Vagina (tissue), 2 donors: ENCODE results near the gene CCDC127. TPM values are rescaled to one million over a fixed set of nuclear protein-coding genes. Genes with fewer than 3 reads are reported as not detected.
"Not testable (repeated sequence)": the region's sequence is repeated elsewhere in the genome, so short reads cannot be mapped to it uniquely, and the experiment has no call there.

ENCODE experiments used
- DNase-seq, 2 donors: peaks; one replicate each; pipeline ENCODE4 v3.0.0-alpha.2; 2017; ENCODE audit errors: extremely low spot score in 2 of 2
- H3K27ac ChIP-seq: fragments of 200-600 bp; sonication (generic); one replicate; pipeline ENCODE4 v1.5.1; 2019
- H3K27me3 ChIP-seq: fragments of 200-600 bp; sonication (generic); one replicate; pipeline ENCODE4 v1.5.1; 2019
- H3K36me3 ChIP-seq, 2 donors: fragments of 200-600 bp; sonication (generic); one replicate each; pipeline ENCODE4 v1.5.1; 2017 to 2019
- H3K4me1 ChIP-seq: fragments of 200-600 bp; sonication (generic); one replicate; pipeline ENCODE4 v1.5.1; 2019
- H3K4me3 ChIP-seq, 2 donors: fragments of 200-600 bp; sonication (generic); 1 replicate in 1 of 2; 2 replicates in 1 of 2; pipeline ENCODE4 v1.5.1; 2016 to 2019
- H3K9me3 ChIP-seq: fragments of 200-600 bp; sonication (generic); one replicate; pipeline ENCODE4 v1.5.1; 2019
- POLR2A ChIP-seq, 2 donors: fragments of 450-650 bp; IDR thresholded peaks; one replicate each; pipeline ENCODE4 v1.6.1; 2017; ENCODE audit warnings: antibody characterized with exemption in 2 of 2, mild to moderate bottlenecking in 2 of 2, moderate library complexity in 2 of 2
- POLR2AphosphoS5 ChIP-seq, 2 donors: sonication (generic); formaldehyde crosslinking; IDR thresholded peaks; one replicate each; pipeline ENCODE4 v1.9.0; 2017; ENCODE audit warnings: antibody characterized with exemption in 2 of 2, mild to moderate bottlenecking in 2 of 2, low read depth in 1 of 2; ENCODE audit not compliant: insufficient read depth in 1 of 2
- intact Hi-C: fragments of 100-400 bp; cut with DNase I; formaldehyde crosslinking; loops from one replicate; pipeline ENCODE4 v1.15.1; 2023
- total RNA-seq: library from RNA; depleted of rRNA; stranded (reverse); fragments of >200 nt; gene quantifications from one replicate; pipeline ENCODE4 v1.2.3, GENCODE V29; 2016
- TF ChIP-seq, protein P1 (sequence below), 3 experiments: fragments of 450-650 bp in 2 of 3; fragments of 200-600 bp in 1 of 3; sonication (generic) in 1 of 3; IDR thresholded peaks; one replicate each; pipeline ENCODE4 v1.5.1; 2017 to 2019; ENCODE audit warnings: antibody characterized with exemption in 3 of 3, mild to moderate bottlenecking in 2 of 3, moderate library complexity in 2 of 3

The CCDC127 gene
- total RNA-seq, 1 donor from 2014 or later, result 4.2 TPM

DNA sequence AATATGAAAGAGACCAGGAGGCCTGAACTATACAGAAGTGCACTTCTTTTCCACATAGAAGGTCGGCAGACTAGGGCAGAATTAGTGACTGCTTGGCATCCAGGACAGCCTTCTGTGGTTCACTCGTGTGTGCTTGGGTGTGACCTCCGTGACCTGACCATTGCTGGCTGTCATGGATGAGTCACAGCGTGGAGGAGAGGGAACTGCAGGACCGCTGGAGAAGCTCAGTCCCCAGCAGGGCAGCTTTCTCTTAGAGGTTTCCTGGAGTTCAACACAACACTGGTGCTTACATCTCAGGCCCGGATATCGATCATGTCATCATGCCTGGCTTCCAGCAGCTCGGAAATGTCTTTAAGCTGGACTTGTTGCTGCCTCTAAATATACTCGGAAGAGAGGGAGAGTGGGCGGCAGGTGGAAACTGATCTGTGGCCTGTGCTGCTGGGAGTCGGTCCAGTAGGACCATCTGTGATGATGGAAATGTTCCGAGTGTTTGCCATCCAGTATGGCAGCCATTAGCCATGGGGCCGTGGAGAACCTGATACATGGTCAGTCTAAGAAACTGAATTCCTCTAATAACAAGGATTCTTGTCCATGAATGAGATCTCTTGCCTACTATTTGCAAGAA is 23.2 kb upstream of the CCDC127 start:
- intact Hi-C loops, result loop anchor here (5.0 kb wide), 1 partner anchor 1836 kb away; no protein-coding TSS in a partner anchor
- H3K36me3 ChIP-seq, result peaks cover 0 to 58% of the 10 kb centered on the region in 2 donors
- not testable (repeated sequence) for H3K27me3 ChIP-seq, DNase-seq, H3K4me3 ChIP-seq, H3K27ac ChIP-seq, H3K4me1 ChIP-seq, H3K9me3 ChIP-seq

DNA sequence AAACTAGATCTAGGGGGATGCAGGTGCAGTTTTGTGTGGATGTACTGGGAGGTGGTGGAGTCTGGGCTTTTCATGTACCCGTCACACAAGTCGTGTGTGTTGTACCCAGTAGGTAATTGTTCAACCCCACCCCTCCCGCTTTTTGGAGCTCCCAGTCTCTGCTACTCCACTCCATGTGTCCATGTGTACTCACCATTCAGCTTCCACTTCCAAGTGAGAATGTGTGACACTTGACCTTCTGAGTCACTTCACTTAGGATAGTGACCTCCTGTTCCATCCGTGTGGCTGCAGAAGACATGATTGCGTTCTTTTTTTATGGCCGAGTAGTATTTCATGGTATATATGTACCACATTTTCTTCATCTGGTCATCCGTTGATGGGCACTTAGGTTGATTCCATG is 22.6 kb upstream of the CCDC127 start:
- not testable (repeated sequence) for DNase-seq, H3K27ac ChIP-seq, H3K9me3 ChIP-seq, H3K4me3 ChIP-seq, H3K27me3 ChIP-seq, H3K4me1 ChIP-seq
- intact Hi-C loops, result loop anchor here (5.0 kb wide), 1 partner anchor 1837 kb away; no protein-coding TSS in a partner anchor
- peaks cover 0 to 60% of the 10 kb centered on the region in 2 donors for H3K36me3 ChIP-seq

DNA sequence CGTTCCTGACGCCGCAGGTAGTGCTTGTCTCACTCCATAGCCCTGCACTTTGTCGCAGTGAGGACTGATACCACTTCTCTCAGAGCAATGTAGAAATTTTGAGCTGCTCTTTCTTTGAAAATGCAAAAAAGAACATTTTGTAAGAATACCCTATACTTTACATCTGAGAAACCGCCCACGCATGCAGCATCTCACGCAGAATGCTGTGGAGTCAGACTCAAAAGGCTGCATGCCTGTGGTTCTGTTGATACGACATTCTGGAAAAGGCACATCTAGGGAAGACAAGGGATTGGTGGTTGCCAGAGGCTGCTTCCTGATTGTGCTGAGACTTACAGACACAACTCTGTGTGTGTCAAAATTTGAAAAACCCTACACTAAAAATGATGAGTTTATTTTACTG is 20.0 kb upstream of the CCDC127 start:
- H3K27me3 ChIP-seq, DNase-seq, intact Hi-C loops, H3K4me3 ChIP-seq, H3K9me3 ChIP-seq, H3K27ac ChIP-seq, H3K4me1 ChIP-seq: not testable (repeated sequence)
- peaks cover 0 to 77% of the 10 kb centered on the region in 2 donors for H3K36me3 ChIP-seq

DNA sequence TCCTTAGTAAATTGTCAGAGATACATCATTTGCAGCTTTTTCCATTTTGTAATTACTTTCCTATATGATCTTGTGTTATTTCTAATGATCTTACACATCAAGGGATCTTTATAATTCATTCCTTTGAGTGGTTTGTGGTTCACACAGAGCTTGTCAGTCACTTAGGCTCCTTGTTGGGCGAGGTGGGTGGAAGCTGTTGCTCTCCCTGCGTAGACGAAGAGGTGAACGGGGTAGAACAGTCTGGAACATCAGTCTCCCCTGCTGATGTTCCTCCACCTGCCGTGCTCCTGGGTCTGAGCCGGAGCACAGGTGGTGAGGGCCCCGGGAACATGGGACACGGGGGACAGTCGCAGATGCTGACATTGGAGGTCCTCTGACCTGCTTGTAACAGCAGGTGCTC is 17.6 kb upstream of the CCDC127 start:
- H3K36me3 ChIP-seq, result peaks cover 0 to 71% of the 10 kb centered on the region in 2 donors

DNA sequence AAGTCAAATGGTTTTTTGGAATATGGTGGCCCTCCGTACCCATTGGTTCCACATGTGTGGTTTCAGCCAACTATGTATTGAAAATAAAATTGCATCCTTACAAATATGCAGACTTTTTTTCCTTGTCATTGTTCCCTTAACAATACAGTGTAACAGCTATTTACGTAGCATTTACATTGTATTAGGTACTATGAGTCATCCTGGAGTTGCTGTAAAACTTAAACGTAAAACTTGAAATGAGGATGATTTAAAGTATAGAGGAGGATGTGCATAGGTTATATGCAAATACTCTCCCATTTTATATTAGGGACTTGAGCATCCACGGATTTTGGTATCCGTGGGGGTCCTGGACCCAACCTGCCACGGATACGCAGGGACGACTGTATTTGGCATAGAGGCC is 16.5 kb upstream of the CCDC127 start:
- DNase-seq, result no peak
- H3K27ac ChIP-seq, result no peak overlapping the region
- H3K27me3 ChIP-seq, result no peaks in the 10 kb centered on the region
- H3K9me3 ChIP-seq, result no peaks in the 10 kb centered on the region
- TF ChIP-seq POLR2A (IDR thresholded peaks at IDR 0.05), result no peak
- no peak for TF ChIP-seq POLR2AphosphoS5 (IDR thresholded peaks at IDR 0.05; ENCODE audit: insufficient read depth in 1 of 2, low read depth in 1 of 2)
- TF ChIP-seq, protein P1, sequence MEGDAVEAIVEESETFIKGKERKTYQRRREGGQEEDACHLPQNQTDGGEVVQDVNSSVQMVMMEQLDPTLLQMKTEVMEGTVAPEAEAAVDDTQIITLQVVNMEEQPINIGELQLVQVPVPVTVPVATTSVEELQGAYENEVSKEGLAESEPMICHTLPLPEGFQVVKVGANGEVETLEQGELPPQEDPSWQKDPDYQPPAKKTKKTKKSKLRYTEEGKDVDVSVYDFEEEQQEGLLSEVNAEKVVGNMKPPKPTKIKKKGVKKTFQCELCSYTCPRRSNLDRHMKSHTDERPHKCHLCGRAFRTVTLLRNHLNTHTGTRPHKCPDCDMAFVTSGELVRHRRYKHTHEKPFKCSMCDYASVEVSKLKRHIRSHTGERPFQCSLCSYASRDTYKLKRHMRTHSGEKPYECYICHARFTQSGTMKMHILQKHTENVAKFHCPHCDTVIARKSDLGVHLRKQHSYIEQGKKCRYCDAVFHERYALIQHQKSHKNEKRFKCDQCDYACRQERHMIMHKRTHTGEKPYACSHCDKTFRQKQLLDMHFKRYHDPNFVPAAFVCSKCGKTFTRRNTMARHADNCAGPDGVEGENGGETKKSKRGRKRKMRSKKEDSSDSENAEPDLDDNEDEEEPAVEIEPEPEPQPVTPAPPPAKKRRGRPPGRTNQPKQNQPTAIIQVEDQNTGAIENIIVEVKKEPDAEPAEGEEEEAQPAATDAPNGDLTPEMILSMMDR (IDR thresholded peaks at IDR 0.05), result no peak
- intact Hi-C loops, result no loop called here
- no peaks in the 10 kb centered on the region for H3K4me1 ChIP-seq
- peaks cover 0 to 69% of the 10 kb centered on the region in 2 donors for H3K36me3 ChIP-seq
- no peak overlapping the region for H3K4me3 ChIP-seq

More for the DNA sequence above, 17.6 kb upstream of the CCDC127 start:
- H3K4me1 ChIP-seq, H3K9me3 ChIP-seq, H3K27ac ChIP-seq, intact Hi-C loops, H3K27me3 ChIP-seq, H3K4me3 ChIP-seq, DNase-seq: not testable (repeated sequence)

DNA sequence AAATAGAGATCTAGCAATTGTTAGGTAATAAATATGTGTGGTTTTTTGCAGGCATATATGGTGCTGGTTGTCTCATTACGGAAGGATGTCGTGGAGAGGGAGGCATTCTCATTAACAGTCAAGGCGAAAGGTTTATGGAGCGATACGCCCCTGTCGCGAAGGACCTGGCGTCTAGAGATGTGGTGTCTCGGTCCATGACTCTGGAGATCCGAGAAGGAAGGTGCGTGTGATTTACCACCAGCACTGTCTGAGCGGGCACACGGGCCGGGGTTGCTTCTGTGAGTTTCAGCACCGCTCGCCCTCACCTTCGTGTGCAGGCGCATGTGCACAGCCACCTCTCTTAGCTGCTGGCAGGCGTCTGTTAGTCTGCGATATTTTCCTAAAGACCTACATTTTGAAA is 15.5 kb upstream of the CCDC127 start:
- intact Hi-C loops, H3K27ac ChIP-seq, H3K27me3 ChIP-seq, H3K4me1 ChIP-seq, H3K4me3 ChIP-seq, DNase-seq, H3K9me3 ChIP-seq: not testable (repeated sequence)
- H3K36me3 ChIP-seq, result peaks cover 0 to 76% of the 10 kb centered on the region in 2 donors

DNA sequence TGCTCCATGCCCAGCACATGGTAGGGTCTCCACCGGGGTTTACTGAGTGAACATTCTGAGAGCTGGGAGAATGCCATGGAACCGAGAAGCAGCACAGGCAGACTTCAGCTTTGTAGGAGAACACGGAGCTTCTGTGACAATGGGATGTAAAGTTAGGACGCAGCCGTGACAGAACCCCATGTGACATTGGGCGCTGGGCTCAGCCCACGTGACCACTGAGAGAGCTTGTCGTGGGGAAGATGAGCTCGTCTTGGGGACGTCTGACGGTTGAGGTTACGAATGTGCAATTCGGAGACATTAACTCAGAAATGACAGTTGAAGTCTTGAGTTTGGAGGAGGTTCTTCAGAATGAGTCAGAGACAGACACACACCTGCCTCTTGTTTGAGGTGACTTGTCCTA is 13.7 kb upstream of the CCDC127 start:
- TF ChIP-seq POLR2AphosphoS5 (IDR thresholded peaks at IDR 0.05; ENCODE audit: insufficient read depth in 1 of 2, low read depth in 1 of 2) (no peak), POLR2A (IDR thresholded peaks at IDR 0.05) (no peak)
- TF ChIP-seq, protein P1 (IDR thresholded peaks at IDR 0.05), result no peak
- no peaks in the 10 kb centered on the region for H3K9me3 ChIP-seq
- no peak for DNase-seq

DNA sequence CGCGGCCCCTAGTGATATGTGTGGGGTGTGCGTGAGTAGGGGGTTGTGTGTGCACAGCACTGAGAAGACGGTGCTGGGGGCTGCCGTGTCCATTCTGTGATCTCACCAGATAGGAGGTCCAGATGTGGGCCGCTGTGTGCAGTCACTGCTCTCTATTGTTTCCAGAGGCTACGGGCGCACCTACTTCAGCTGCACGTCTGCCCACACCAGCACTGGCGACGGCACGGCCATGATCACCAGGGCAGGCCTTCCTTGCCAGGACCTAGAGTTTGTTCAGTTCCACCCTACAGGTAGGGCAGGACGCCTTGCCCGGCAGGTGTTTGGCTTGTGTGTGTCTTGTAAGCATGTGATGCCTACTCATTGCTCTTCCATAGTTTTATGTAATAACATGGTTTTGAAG is 12.8 kb upstream of the CCDC127 start:
- DNase-seq, result no peak
- peaks cover 0 to 87% of the 10 kb centered on the region in 2 donors for H3K36me3 ChIP-seq
- TF ChIP-seq POLR2A (IDR thresholded peaks at IDR 0.05) (no peak), POLR2AphosphoS5 (IDR thresholded peaks at IDR 0.05; ENCODE audit: insufficient read depth in 1 of 2, low read depth in 1 of 2) (no peak)
- TF ChIP-seq, protein P1 (IDR thresholded peaks at IDR 0.05), result no peak
- no peaks in the 10 kb centered on the region for H3K4me1 ChIP-seq
- no peaks in the 10 kb centered on the region for H3K9me3 ChIP-seq
- H3K27ac ChIP-seq, result no peak overlapping the region
- H3K4me3 ChIP-seq, result no peak overlapping the region
- intact Hi-C loops, result no loop called here
- no peaks in the 10 kb centered on the region for H3K27me3 ChIP-seq

More for the DNA sequence above, 13.7 kb upstream of the CCDC127 start:
- peaks cover 0 to 84% of the 10 kb centered on the region in 2 donors for H3K36me3 ChIP-seq
- intact Hi-C loops, result no loop called here
- no peak overlapping the region for H3K27ac ChIP-seq
- H3K27me3 ChIP-seq, result no peaks in the 10 kb centered on the region
- H3K4me1 ChIP-seq, result no peaks in the 10 kb centered on the region
- H3K4me3 ChIP-seq, result no peak overlapping the region
